GM18520 (cell line): ENCODE results near the gene SP8.
"Not testable (repeated sequence)": the region's sequence is repeated elsewhere in the genome, so short reads cannot be mapped to it uniquely, and the experiment has no call there.

Experiments used
- ATAC-seq: cut with Tn5 transposase; IDR thresholded peaks from one replicate; pipeline ENCODE4 v1.9.1; 2021; ENCODE audit not compliant: unreplicated experiment

SP8 gene

GRCh38 chr7:20786779-20787659 lies at the start of gene SP8:
TSS of gene SP8 (minus strand) at chr7:20786886. CDS start at chr7:20786798, 88 bp downstream.
- ATAC-seq = no peak

GRCh38 chr7:20836424-20836823 lies 49.7 kb upstream of the SP8 start:
- ATAC-seq = peak; percentile 41

- no peak for ATAC-seq
Measured at GRCh38 chr7:20835111-20835750, 48.5 kb upstream of the SP8 start.

- ATAC-seq = no peak
Measured at GRCh38 chr7:20834656-20835055, 48.0 kb upstream of the SP8 start.

GRCh38 chr7:20831956-20832355 lies 45.3 kb upstream of the SP8 start:
- ATAC-seq = no peak

GRCh38 chr7:20831451-20831850 lies 44.8 kb upstream of the SP8 start:
- ATAC-seq = no peak

GRCh38 chr7:20828947-20829346 lies 42.3 kb upstream of the SP8 start:
- no peak for ATAC-seq

- ATAC-seq = no peak
Measured at GRCh38 chr7:20827172-20827571, 40.5 kb upstream of the SP8 start.

- ATAC-seq = no peak
Measured at GRCh38 chr7:20826243-20826642, 39.6 kb upstream of the SP8 start.

- no peak for ATAC-seq
Measured at GRCh38 chr7:20825555-20825954, 38.9 kb upstream of the SP8 start.

GRCh38 chr7:20821390-20821789 lies 34.7 kb upstream of the SP8 start:
- not testable (repeated sequence) for ATAC-seq

GRCh38 chr7:20816372-20816959 lies 29.8 kb upstream of the SP8 start:
- ATAC-seq = no peak

- ATAC-seq = no peak
Measured at GRCh38 chr7:20804345-20804744, 17.7 kb upstream of the SP8 start.

GRCh38 chr7:20799566-20800366 lies 13.1 kb upstream of the SP8 start:
- ATAC-seq = no peak

- ATAC-seq = no peak
Measured at GRCh38 chr7:20798694-20799121, 12.0 kb upstream of the SP8 start.

- ATAC-seq = peak; percentile 60
Measured at GRCh38 chr7:20798081-20798693, 11.5 kb upstream of the SP8 start.

- peak; percentile 27 for ATAC-seq
Measured at GRCh38 chr7:20797462-20798080, 10.9 kb upstream of the SP8 start.

GRCh38 chr7:20797042-20797461 lies 10.4 kb upstream of the SP8 start:
- no peak for ATAC-seq

- ATAC-seq = peak; percentile 39
Measured at GRCh38 chr7:20796500-20796899, 9.8 kb upstream of the SP8 start.

- ATAC-seq = no peak
Measured at GRCh38 chr7:20795881-20796280, 9.2 kb upstream of the SP8 start.
